ENCODE measurements around the gene ATP13A4.

ATP13A4 gene

GRCh38 chr3:193354423-193354822 lies 200.3 kb downstream of the ATP13A4 start:
- TF ChIP-seq CTCF (IDR thresholded peaks at IDR 0.05; ENCODE audit: low read depth, low read length) = no peak
- DNase-seq (ENCODE audit: low read depth, low spot score) = no peak
- in situ Hi-C loops (cut with HindIII; ENCODE audit: low sequenced_read_pairs) = no loop called here
- no peak overlapping the region for H3K4me3 ChIP-seq (ENCODE audit: low read depth, low read length)

All from astrocyte of the spinal cord (primary cell).